GM23338 (cell line): Measurements from ENCODE around the gene PLEKHO1. TPM values are rescaled to one million over a fixed set of nuclear protein-coding genes. Genes with fewer than 3 reads are reported as not detected.
"Not testable (repeated sequence)": the region's sequence is repeated elsewhere in the genome, so short reads cannot be mapped to it uniquely, and the experiment has no call there.

Experiments
- ATAC-seq: fragments of 200-7000 bp; cut with Tn5 transposase; 3 replicates; pipeline ENCODE4 v1.9.1; 2020
- DNase-seq: peaks from one replicate; pipeline ENCODE4 v3.0.0-alpha.2; 2015; ENCODE audit warnings: low spot score
- H2AFZ ChIP-seq: fragments of 200-600 bp; sonication (generic); 2 replicates; pipeline ENCODE4 v1.8.0; 2016; ENCODE audit warnings: antibody characterized with exemption, mild to moderate bottlenecking, moderate library complexity
- H3F3A ChIP-seq: fragments of 200-600 bp; sonication (generic); replicated peaks from 2 replicates; pipeline ENCODE4 v1.8.0; 2017; ENCODE audit warnings: antibody characterized with exemption, mixed run types, low read depth
- H3K27ac ChIP-seq: fragments of 200-600 bp; sonication (generic); 2 replicates; pipeline ENCODE4 v1.6.1; 2016; ENCODE audit warnings: low read depth
- H3K27me3 ChIP-seq: fragments of 200-600 bp; sonication (generic); 2 replicates; pipeline ENCODE4 v1.8.0; 2016; ENCODE audit warnings: mild to moderate bottlenecking, mixed run types, moderate library complexity; ENCODE audit not compliant: insufficient read depth
- H3K36me3 ChIP-seq: fragments of 200-600 bp; sonication (generic); 2 replicates; pipeline ENCODE4 v1.8.0; 2016; ENCODE audit warnings: mild to moderate bottlenecking; ENCODE audit not compliant: insufficient read depth
- H3K4me1 ChIP-seq: fragments of 200-600 bp; sonication (generic); 2 replicates; pipeline ENCODE4 v1.8.0; 2016; ENCODE audit warnings: mild to moderate bottlenecking, moderate library complexity; ENCODE audit not compliant: insufficient read depth
- H3K4me2 ChIP-seq: fragments of 200-600 bp; sonication (generic); 2 replicates; pipeline ENCODE4 v1.7.1; 2017; ENCODE audit warnings: mixed run types
- H3K4me3 ChIP-seq: fragments of 200-600 bp; sonication (generic); 2 replicates; pipeline ENCODE4 v1.6.1; 2016; ENCODE audit warnings: mixed run types
- H3K79me2 ChIP-seq: fragments of 200-600 bp; sonication (generic); replicated peaks from 2 replicates; pipeline ENCODE4 v1.8.0; 2017; ENCODE audit warnings: mild to moderate bottlenecking; ENCODE audit not compliant: insufficient read depth
- H3K9me2 ChIP-seq: fragments of 200-600 bp; sonication (generic); 2 replicates; pipeline ENCODE4 v1.8.0; 2017; ENCODE audit not compliant: insufficient read depth
- H4K20me1 ChIP-seq: fragments of 200-600 bp; sonication (generic); replicated peaks from 2 replicates; pipeline ENCODE4 v1.8.0; 2017; ENCODE audit warnings: mild to moderate bottlenecking; ENCODE audit not compliant: insufficient read depth
- H3K27ac Mint-ChIP-seq: 2 replicates; pipeline ENCODE4 v1.8.0; 2020; ENCODE audit warnings: inconsistent platforms, mild to moderate bottlenecking, moderate library complexity, mixed read lengths
- H3K27me3 Mint-ChIP-seq: 3 replicates; pipeline ENCODE4 v1.8.0; 2022; ENCODE audit warnings: low read depth, mild to moderate bottlenecking, moderate library complexity, mixed read lengths, inconsistent platforms; ENCODE audit not compliant: insufficient read depth, poor library complexity
- H3K36me3 Mint-ChIP-seq: 3 replicates; pipeline ENCODE4 v1.8.0; 2021; ENCODE audit warnings: low read depth, mild to moderate bottlenecking, inconsistent platforms, moderate library complexity, mixed read lengths
- H3K4me1 Mint-ChIP-seq: 3 replicates; pipeline ENCODE4 v1.8.0; 2020; ENCODE audit warnings: mild to moderate bottlenecking, inconsistent platforms, mixed read lengths
- H3K4me3 Mint-ChIP-seq: 3 replicates; pipeline ENCODE4 v1.8.0; 2021; ENCODE audit warnings: moderate library complexity, mild to moderate bottlenecking, inconsistent platforms, mixed read lengths
- H3K9me3 Mint-ChIP-seq: 3 replicates; pipeline ENCODE4 v1.8.0; 2020; ENCODE audit warnings: moderate library complexity, mild to moderate bottlenecking, inconsistent platforms, mixed read lengths
- polyA plus RNA-seq: library from polyadenylated mRNA; unstranded; fragments of >200 nt; fragmentation: Nextera tagmentation; extraction: Ambion mirVana; gene quantifications from 2 replicates; pipeline ENCODE4 v1.2.1, GENCODE V29; 2016
- total RNA-seq: library from RNA; depleted of rRNA; stranded (reverse); fragments of >200 nt; shearing (Covaris generic); gene quantifications from 2 replicates; pipeline ENCODE4 v1.2.3, GENCODE V29; 2014; rRNA removed

PLEKHO1 gene
- total and polyA plus RNA-seq, 2 experiments from 2014 or later, result 34.3 to 36.7 TPM

DNA sequence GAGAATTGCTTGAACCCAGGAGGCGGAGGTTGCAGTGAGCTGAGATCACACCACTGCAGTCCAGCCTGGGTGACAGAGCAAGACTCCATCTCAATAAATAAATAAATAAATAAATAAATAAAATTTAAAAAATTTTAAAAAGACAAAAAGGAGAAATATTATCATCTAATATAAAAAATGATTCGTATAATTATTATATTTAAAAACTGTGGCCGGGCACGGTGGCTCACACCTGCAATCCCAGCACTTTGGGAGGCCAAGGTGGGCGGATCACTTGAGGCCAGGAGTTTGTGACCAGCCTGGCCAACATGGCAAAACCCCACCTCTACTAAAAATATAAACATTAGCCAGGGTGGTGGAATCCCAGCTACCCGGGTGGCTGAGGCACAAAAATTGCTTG lies 58.7 kb downstream of the PLEKHO1 start:
- H3K27me3 ChIP-seq, H2AFZ ChIP-seq, H3K9me2 ChIP-seq, H3K79me2 ChIP-seq, H3K27ac ChIP-seq, H3K27me3 Mint-ChIP-seq, ATAC-seq, H3K4me3 ChIP-seq, H3K4me1 Mint-ChIP-seq, H3K9me3 Mint-ChIP-seq, H4K20me1 ChIP-seq, H3K4me2 ChIP-seq, H3F3A ChIP-seq, H3K27ac Mint-ChIP-seq, H3K4me3 Mint-ChIP-seq, DNase-seq, H3K36me3 Mint-ChIP-seq, H3K36me3 ChIP-seq, H3K4me1 ChIP-seq: not testable (repeated sequence)

Other genes with a start within 250 kb of the PLEKHO1 start
- 41.7 and 42.5 TPM in 2 replicates for gene SV2A, start 232.1 kb upstream of the PLEKHO1 start, total RNA-seq
- gene SV2A, start 232.1 kb upstream of the PLEKHO1 start, polyA plus RNA-seq, result 17.3 and 17.8 TPM in 2 replicates
- 48.7 and 49.2 TPM in 2 replicates for gene SF3B4, start 222.1 kb upstream of the PLEKHO1 start, total RNA-seq
- gene SF3B4, start 222.1 kb upstream of the PLEKHO1 start, polyA plus RNA-seq, result 84.0 and 85.7 TPM in 2 replicates
- gene MTMR11, start 213.0 kb upstream of the PLEKHO1 start, total RNA-seq, result 1.8 and 2.4 TPM in 2 replicates
- 2.1 and 3.6 TPM in 2 replicates for gene MTMR11, start 213.0 kb upstream of the PLEKHO1 start, polyA plus RNA-seq
- 9.9 and 12.4 TPM in 2 replicates for gene OTUD7B, start 139.2 kb upstream of the PLEKHO1 start, total RNA-seq
- 3.3 and 3.7 TPM in 2 replicates for gene OTUD7B, start 139.2 kb upstream of the PLEKHO1 start, polyA plus RNA-seq
- gene VPS45, start 82.1 kb upstream of the PLEKHO1 start, total RNA-seq, result 26.9 and 37.5 TPM in 2 replicates
- gene VPS45, start 82.1 kb upstream of the PLEKHO1 start, polyA plus RNA-seq, result 17.5 and 23.5 TPM in 2 replicates
- 88.6 and 100 TPM in 2 replicates for gene ANP32E, start 86.2 kb downstream of the PLEKHO1 start, total RNA-seq
- gene ANP32E, start 86.2 kb downstream of the PLEKHO1 start, polyA plus RNA-seq, result 244 and 257 TPM in 2 replicates
- 41.3 and 42.9 TPM in 2 replicates for gene CA14, start 107.9 kb downstream of the PLEKHO1 start, total RNA-seq
- gene CA14, start 107.9 kb downstream of the PLEKHO1 start, polyA plus RNA-seq, result 47.4 and 50.2 TPM in 2 replicates
- 82.7 and 85.3 TPM in 2 replicates for gene APH1A, start 119.1 kb downstream of the PLEKHO1 start, total RNA-seq
- gene APH1A, start 119.1 kb downstream of the PLEKHO1 start, polyA plus RNA-seq, result 16.5 and 17.7 TPM in 2 replicates
- 6.6 and 18.5 TPM in 2 replicates for gene C1orf54, start 122.9 kb downstream of the PLEKHO1 start, total RNA-seq
- gene C1orf54, start 122.9 kb downstream of the PLEKHO1 start, polyA plus RNA-seq, result 35.5 and 39.4 TPM in 2 replicates
- 6.6 and 9.3 TPM in 2 replicates for gene CIART, start 132.6 kb downstream of the PLEKHO1 start, total RNA-seq
- gene CIART, start 132.6 kb downstream of the PLEKHO1 start, polyA plus RNA-seq, result 16.4 and 16.6 TPM in 2 replicates
- 51.2 and 51.7 TPM in 2 replicates for gene MRPS21, start 143.9 kb downstream of the PLEKHO1 start, total RNA-seq
- 313 and 335 TPM in 2 replicates for gene MRPS21, start 143.9 kb downstream of the PLEKHO1 start, polyA plus RNA-seq
- gene PRPF3, start 171.6 kb downstream of the PLEKHO1 start, total RNA-seq, result 51.0 and 55.9 TPM in 2 replicates
- 28.7 and 34.3 TPM in 2 replicates for gene PRPF3, start 171.6 kb downstream of the PLEKHO1 start, polyA plus RNA-seq
- 18.0 and 20.4 TPM in 2 replicates for gene RPRD2, start 214.2 kb downstream of the PLEKHO1 start, total RNA-seq
- 12.7 and 16.8 TPM in 2 replicates for gene RPRD2, start 214.2 kb downstream of the PLEKHO1 start, polyA plus RNA-seq